GM21447 (cell line): Measurements from ENCODE around the gene VPS33B.

Experiments
- ATAC-seq: cut with Tn5 transposase; IDR thresholded peaks from one replicate; pipeline ENCODE4 v1.9.1; 2021; ENCODE audit not compliant: unreplicated experiment

VPS33B gene

GRCh38 chr15:90982135-90982534 is 40.3 kb downstream of the VPS33B start:
- peak; percentile 44 for ATAC-seq

- peak; percentile 72 for ATAC-seq
Measured at GRCh38 chr15:90981681-90982080, 40.7 kb downstream of the VPS33B start.

GRCh38 chr15:90979582-90979981 is 42.8 kb downstream of the VPS33B start:
- no peak for ATAC-seq

- no peak for ATAC-seq
Measured at GRCh38 chr15:90974216-90974615, 48.2 kb downstream of the VPS33B start.

- ATAC-seq = no peak
Measured at GRCh38 chr15:90972133-90972532, 50.3 kb downstream of the VPS33B start.

GRCh38 chr15:90970274-90970673 is 52.1 kb downstream of the VPS33B start:
- no peak for ATAC-seq

- ATAC-seq = no peak
Measured at GRCh38 chr15:90968434-90968833, 54.0 kb downstream of the VPS33B start.

- ATAC-seq = no peak
Measured at GRCh38 chr15:90967206-90967605, 55.2 kb downstream of the VPS33B start.

- ATAC-seq = no peak
Measured at GRCh38 chr15:90966262-90966661, 56.1 kb downstream of the VPS33B start.

- no peak for ATAC-seq
Measured at GRCh38 chr15:90962021-90962420, 60.4 kb downstream of the VPS33B start.

GRCh38 chr15:90960298-90961091 is 61.9 kb downstream of the VPS33B start:
- ATAC-seq = no peak

- no peak for ATAC-seq
Measured at GRCh38 chr15:90959894-90960293, 62.5 kb downstream of the VPS33B start.

GRCh38 chr15:90959028-90959595 is 63.3 kb downstream of the VPS33B start:
- no peak for ATAC-seq

GRCh38 chr15:90957791-90958190 is 64.6 kb downstream of the VPS33B start:
- no peak for ATAC-seq

- no peak for ATAC-seq
Measured at GRCh38 chr15:90957031-90957790, 65.2 kb downstream of the VPS33B start.

GRCh38 chr15:90956274-90957030 is 65.9 kb downstream of the VPS33B start:
- no peak for ATAC-seq

GRCh38 chr15:90955624-90956273 is 66.6 kb downstream of the VPS33B start:
- no peak for ATAC-seq

GRCh38 chr15:90954712-90955623 is 67.4 kb downstream of the VPS33B start, which contains the start of gene RCCD1:
Gene RCCD1 (plus strand): TSS chr15:90954884. CDS start chr15:90956735, 1,851 bp downstream.
- peak; percentile 95 for ATAC-seq

GRCh38 chr15:90953947-90954711 is 68.3 kb downstream of the VPS33B start:
- no peak for ATAC-seq
